HG02943 (cell line): Measurements from ENCODE around the gene DPP9.
"Not testable (repeated sequence)": the region's sequence is repeated elsewhere in the genome, so short reads cannot be mapped to it uniquely, and the experiment has no call there.

Experiments
- ATAC-seq: cut with Tn5 transposase; IDR thresholded peaks from one replicate; pipeline ENCODE4 v1.9.1; 2021; ENCODE audit warnings: mild to moderate bottlenecking, low read depth, moderate library complexity; ENCODE audit not compliant: unreplicated experiment

DPP9 gene

DNA sequence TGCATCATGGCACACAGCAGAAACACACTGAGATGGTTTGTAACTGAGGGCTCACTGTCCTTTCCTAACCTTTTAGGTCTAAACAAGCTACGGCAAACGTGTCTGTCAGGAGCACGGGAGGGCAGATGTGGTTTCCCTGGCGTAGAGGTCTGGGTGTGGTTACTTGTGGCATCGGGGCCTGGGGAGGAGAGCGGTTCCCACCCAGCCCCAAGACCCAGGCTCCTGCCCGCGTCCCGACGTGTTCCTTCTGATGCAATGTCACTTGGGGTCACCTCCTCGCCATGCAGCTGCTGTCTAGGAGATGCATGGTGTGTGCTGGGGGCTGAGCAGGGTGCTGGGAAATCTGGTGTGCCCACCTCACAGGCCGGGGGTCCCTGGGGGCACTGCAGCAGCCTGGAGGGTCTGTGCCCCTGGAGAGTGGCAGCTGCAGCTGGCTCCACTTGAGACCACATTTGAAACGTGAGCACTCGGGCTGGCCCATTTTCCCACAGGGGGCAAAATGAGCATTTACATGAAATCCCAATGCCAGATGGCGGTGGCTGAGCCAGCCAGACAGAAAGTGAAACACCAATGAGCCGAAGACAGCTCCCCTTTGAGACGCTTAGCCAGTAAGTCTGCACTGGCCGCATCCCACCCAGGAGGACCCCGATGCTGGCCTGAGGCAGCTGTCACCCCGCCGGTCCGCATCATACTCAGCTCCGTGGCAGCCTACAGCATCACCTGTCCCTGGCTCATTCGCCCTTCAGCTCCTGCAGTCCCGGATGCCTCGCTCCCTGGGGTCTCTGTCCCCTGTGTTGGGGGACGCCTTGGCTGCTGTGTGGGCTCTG is 31.2 kb downstream of the DPP9 start:
- ATAC-seq = no peak

GRCh38 chr19:4691373-4691772 is 32.3 kb downstream of the DPP9 start:
- no peak for ATAC-seq

GRCh38 chr19:4690361-4690760 is 33.3 kb downstream of the DPP9 start:
- no peak for ATAC-seq

- no peak for ATAC-seq
These were observed 34.2 kb downstream of the DPP9 start for GRCh38 chr19:4689403-4689802.

- no peak for ATAC-seq
These were observed 35.1 kb downstream of the DPP9 start for GRCh38 chr19:4688587-4688986.

GRCh38 chr19:4687396-4687795 is 36.2 kb downstream of the DPP9 start:
- ATAC-seq = no peak

- no peak for ATAC-seq
These were observed 36.9 kb downstream of the DPP9 start for GRCh38 chr19:4686700-4687099.

DNA sequence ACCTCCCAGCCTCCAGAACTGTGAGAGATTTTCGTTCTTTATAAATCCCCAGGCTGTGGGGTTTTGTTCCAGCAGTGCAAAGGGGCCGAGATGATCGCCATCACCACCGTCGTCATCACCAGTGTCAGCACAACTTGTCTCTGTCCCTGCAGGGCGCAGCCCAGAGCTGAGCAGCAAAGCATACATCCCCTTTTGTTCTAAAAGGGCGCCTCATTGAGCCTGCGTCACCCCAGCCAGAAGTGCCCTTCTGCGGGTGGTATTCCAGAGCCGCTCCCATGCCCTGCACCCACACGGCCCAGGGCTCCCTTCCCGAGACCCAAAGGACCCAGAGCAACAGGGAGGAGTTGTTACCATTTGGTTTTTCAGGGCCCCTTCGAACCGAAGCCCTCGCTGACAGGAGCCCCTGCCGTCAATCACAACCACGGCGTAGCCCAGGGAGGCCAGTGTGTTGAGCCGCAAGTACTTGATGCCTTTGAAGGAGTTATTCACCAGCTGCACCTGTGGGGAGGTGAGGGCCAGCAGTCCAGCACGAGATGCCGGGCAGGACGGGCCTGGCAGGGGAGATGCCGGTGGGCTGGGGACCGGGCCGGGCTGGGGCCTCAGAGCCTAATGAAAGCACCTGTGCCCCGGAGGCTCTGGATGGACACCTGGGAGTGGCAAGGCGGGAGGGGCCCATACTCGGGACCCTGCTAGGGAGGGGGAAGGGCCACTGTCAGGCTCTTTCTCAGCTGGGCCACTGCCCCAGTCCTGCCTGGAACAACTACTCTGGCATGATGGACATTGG is 39.1 kb downstream of the DPP9 start:
- ATAC-seq = no peak

DNA sequence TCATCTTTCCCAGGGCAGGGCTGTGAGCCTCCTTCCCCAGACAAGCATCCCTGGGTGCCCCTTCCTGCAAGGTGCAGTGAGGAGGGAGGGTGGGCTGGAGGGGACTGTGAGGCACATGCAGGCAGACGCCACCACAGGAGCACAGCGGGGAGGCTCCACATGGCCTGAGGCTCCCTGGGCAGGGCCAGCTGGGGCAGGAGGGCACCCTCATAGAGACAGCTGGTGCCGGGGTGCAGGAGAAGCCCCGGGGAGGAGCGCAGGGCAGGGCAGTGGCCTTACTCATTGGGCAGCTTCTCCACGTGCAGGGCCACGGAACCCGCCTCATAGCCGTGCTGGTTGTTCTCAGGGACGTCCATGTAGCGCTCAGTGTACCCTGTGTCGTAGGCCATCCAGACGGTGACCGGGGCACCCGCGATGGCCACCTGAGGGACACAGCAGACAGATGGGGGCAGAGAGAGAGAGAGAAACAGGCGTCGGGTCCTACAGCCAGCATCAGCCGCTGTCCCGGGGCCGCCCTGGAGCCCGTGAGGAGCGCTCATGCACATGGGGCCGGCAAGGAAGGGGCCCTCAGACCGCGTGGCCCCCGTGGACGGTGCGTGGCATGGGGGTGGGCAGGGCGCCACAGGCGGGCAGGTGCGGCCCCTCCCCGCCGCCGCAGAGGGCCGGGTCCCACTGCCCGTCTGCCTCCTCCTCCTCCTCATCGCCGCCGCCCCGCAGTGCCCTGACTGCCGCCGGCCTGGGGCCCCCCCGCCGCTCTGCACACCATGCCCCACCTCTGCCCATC is 41.0 kb downstream of the DPP9 start:
- no peak for ATAC-seq

- not testable (repeated sequence) for ATAC-seq
These were observed 43.6 kb downstream of the DPP9 start for GRCh38 chr19:4680021-4680420.

DNA sequence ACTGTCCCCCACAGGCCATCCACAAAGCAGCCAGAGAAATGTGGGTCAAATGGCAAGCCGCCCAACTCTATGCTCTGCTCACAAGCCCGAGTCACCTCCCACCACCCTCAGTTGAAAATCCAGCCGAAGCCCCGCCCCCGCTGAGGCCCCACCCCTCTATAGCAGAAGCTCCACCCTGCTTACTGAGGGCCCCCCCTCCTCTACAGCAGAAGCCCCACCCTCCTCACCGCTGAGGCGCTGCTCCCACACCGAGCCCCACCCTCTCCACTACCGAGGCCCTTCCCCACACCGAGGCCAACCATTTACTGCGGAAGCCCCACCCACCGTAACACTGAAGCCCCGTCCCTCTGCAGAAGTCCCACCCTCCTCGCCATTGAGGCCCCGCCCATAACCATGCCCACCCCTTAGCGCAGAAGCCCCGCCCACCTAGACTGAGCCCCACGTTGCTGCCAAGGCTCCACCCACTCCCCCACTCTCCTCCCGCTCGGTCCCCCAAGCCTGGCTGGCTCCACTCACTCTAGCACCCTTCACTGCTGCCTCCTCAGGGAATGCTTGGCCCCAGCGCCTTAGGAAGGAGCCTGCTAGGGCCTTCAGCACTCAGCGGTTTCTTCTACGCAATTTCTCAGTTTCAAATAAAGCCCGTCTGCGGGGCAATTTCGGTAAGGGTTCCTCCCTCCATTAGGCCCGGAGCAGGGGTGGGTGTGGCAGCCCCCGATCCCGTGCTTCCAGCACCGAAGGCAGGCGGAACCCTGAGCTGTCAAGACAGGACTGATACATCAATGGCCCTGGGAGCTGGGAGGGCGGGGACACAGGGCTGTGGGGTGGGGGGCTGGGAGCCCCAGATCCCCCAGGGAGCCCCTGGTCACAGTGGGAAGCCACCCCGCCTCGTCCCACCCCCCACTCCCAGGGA is 44.5 kb downstream of the DPP9 start:
- no peak for ATAC-seq

DNA sequence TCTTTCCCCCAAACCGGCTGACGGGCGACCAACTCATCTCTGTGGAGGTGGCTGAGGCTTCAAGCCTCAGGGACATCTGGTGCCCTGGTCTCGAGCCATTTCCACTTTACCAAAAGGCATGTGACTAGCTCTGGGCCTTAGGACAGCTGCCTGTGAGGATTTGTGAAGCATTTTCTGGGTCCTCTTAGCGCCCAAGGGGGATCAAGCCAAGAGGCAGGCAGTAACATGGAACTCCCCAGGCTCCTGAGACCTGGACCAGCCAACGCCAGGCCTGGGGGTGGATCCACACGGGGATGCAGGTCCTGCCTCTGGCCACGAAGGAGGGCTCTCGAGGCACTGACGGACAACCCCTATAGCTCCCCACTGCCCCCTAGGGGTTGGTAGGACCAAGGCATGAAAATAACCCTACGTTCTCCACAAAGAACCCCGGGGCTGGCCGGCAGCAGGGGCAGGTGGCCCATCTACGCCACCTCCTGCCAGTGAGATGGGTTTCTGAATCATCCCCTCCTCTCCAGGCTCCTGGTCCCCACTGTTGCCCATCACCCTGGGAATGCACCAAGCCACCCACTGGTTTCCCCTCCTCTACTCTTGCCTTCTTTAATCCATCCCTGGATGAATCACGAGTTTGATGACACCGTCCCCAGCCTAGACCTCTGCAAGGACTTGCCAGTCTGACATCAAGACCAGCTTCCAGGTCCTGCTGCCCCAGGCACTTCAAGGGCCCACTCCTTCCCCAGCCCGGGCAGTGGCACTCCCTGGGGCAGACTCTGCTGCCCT is 46.5 kb downstream of the DPP9 start:
- no peak for ATAC-seq

- no peak for ATAC-seq
These were observed 48.3 kb downstream of the DPP9 start for GRCh38 chr19:4675346-4675745.

GRCh38 chr19:4673726-4674125 is 49.9 kb downstream of the DPP9 start:
- ATAC-seq = no peak

DNA sequence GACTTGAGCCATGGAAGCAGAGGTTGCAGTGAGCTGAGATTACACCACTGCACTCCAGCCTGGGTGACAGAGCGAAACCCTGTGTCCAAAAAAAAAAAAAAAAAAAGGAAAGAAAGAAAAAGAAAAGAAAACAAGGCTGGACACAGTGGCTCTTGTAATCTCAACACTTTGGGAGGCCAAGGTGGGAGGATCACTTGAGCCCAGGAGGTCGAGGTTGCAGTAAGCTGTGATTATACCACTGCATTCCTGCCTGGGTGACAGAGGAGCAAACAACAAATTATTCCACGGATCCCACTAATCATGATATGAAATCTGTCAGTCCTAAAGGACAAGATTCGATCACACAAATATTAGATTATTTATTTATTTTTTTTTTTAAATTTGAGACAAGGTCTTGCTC is 50.4 kb downstream of the DPP9 start:
- no peak for ATAC-seq

GRCh38 chr19:4671185-4671851 is 52.3 kb downstream of the DPP9 start:
- ATAC-seq = no peak

GRCh38 chr19:4669723-4670480 is 53.7 kb downstream of the DPP9 start, which contains the start of gene MYDGF:
Gene MYDGF (minus strand): TSS chr19:4670342. CDS start chr19:4670334, 8 bp downstream.
- peak; percentile 84 for ATAC-seq

- no peak for ATAC-seq
These were observed 59.0 kb downstream of the DPP9 start for GRCh38 chr19:4664642-4665041.
